RCC 7860 (cell line): ENCODE results near the gene PPM1N.

Experiments
- DNase-seq: peaks from one replicate; pipeline ENCODE4 v3.0.0-alpha.2; 2015; ENCODE audit warnings: low spot score
- FAIRE-seq: peaks from 2 replicates; lab custom pipeline; 2012; peaks lifted over from hg19 to GRCh38; lab: Jason Lieb, UNC

Gene PPM1N

GRCh38 chr19:45528149-45528743, 30.0 kb downstream of the PPM1N start:
- FAIRE-seq (no peak), DNase-seq (peak; percentile 17)

DNA sequence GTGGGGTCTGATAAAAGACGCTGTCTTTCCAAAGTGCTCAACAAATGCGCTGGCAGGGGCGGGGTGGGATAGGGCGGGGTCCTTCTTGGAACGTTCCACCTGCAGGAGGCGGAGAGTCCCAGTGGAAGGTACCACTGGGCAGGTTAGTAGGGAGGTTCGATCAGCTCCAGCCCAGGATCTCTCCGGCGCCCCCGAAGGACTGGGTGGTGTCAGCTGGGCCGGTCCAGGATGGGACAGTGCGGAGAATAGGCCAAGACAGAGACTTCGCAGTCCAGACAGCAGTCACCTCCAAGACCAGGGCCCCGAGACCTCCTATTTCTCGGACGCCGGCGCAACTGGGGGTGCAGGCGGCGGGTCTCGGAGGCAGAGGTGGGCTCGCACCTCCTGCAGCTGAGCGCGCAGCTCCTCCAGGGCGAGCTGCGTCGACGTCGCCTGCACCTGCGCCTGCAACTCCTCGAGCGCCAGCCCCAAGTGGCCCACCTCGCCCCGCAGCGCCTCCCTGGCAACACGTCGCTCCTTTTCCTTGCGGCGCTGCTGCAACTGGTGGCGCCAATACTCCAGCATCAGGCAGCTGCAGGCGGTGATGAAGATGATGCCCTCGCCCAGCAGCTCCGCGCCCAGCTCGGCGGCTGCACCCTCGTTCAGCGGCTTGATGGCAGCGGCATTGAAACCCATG, 30.6 kb downstream of the PPM1N start:
- FAIRE-seq (no peak), DNase-seq (no peak)

DNA sequence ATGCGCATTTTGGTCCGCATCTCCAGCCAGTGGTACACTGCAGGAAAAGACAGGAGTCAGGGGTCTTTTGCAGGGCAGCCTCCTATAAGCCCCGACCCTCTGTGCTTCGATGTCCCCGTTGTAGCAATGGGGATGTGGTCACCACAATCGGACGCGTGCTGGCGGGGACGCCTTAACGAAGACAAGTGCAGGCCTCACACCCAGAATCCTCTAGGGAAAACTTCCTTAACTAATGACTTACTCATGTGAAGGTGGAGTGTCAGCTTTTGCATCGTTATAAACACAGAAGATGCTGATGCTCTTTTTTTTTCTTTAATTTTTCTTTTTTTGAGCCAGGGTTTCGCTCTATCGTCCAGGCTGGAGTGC, 31.2 kb downstream of the PPM1N start:
- FAIRE-seq (no peak), DNase-seq (no peak)

DNA sequence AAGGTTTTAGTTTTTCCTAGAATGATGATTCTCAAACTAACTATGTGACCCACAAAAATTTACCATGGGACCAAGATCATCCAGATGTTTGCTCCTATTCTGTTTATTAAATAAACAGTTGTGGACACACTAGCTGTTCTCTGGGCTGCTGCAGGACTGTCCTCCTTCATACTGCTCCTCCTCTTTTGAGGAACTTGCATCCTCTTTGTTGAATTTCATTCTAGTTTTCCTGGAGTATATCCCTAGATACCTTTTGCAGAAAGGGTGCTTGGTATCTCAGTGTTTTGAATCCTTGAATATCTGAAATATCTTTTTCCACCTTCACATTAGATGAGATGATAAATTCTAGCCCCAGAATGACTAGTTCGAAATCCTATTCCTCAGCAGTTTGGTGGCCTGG, 33.1 kb downstream of the PPM1N start:
- DNase-seq, result no peak
- no peak for FAIRE-seq

- FAIRE-seq (no peak), DNase-seq (no peak)
Observed at GRCh38 chr19:45539459-45539858, 41.2 kb downstream of the PPM1N start.

- DNase-seq (no peak), FAIRE-seq (no peak)
Observed at GRCh38 chr19:45542234-45542668, 44.0 kb downstream of the PPM1N start.

- no peak for DNase-seq
- FAIRE-seq, result no peak
Observed at GRCh38 chr19:45547211-45547770, 49.0 kb downstream of the PPM1N start.

GRCh38 chr19:45547965-45548609, 49.8 kb downstream of the PPM1N start:
- no peak for FAIRE-seq
- DNase-seq, result no peak
